SU-DHL-6 (cell line): Measurements from ENCODE around the gene SLC9B2.

ENCODE experiments used
- EZH2phosphoT487 ChIP-seq: fragments of 200-600 bp; sonication (generic), shearing (Covaris generic); conservative IDR thresholded peaks from 2 replicates; pipeline ENCODE4 v1.6.1; 2018; ENCODE audit warnings: mild to moderate bottlenecking, antibody characterized with exemption, low read length, moderate library complexity, mixed read lengths
- TF ChIP-seq, protein P1 (sequence below): fragments of 200-600 bp; sonication (generic); IDR thresholded peaks from one replicate; pipeline ENCODE4 v1.5.1; 2017; ENCODE audit warnings: antibody characterized with exemption, mild to moderate bottlenecking, low read length, moderate library complexity; ENCODE audit not compliant: insufficient read depth, poor library complexity, severe bottlenecking

DNA sequence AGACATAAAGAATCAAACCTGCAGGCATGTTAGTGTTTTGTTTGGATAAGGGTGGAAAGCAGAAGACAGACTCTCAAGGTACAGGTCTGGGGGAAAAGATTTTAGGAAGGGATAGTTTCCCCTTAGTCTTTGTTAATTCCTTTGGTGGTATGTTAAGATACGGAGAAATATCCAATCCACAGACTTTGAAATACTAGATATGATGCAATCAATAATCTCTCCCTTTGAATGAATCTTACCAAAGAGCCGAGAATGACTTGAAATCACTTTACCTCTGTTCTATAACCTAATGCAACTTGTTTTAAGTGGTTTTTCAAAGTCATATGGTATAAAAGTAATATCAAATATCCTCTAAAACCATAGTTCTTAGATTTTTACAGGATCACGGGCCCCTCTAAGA lies 28.3 kb upstream of the SLC9B2 start:
- TF ChIP-seq, protein P1, sequence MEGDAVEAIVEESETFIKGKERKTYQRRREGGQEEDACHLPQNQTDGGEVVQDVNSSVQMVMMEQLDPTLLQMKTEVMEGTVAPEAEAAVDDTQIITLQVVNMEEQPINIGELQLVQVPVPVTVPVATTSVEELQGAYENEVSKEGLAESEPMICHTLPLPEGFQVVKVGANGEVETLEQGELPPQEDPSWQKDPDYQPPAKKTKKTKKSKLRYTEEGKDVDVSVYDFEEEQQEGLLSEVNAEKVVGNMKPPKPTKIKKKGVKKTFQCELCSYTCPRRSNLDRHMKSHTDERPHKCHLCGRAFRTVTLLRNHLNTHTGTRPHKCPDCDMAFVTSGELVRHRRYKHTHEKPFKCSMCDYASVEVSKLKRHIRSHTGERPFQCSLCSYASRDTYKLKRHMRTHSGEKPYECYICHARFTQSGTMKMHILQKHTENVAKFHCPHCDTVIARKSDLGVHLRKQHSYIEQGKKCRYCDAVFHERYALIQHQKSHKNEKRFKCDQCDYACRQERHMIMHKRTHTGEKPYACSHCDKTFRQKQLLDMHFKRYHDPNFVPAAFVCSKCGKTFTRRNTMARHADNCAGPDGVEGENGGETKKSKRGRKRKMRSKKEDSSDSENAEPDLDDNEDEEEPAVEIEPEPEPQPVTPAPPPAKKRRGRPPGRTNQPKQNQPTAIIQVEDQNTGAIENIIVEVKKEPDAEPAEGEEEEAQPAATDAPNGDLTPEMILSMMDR = no peak
- TF ChIP-seq EZH2phosphoT487 = no peak
